ENCODE data around the gene MAPK7.
A peak's percentile ranks its signal among the peaks of the same experiment; 100 is the strongest.

MAPK7 gene

GRCh38 chr17:19401321-19402010 is 23.2 kb downstream of the MAPK7 start:
- DNase-seq (ENCODE audit: low spot score) = no peak

GRCh38 chr17:19402171-19402570 is 23.9 kb downstream of the MAPK7 start:
- no peak for DNase-seq (ENCODE audit: low spot score)

- DNase-seq (ENCODE audit: low spot score) = no peak
These were observed 24.7 kb downstream of the MAPK7 start for GRCh38 chr17:19403021-19403420.

- DNase-seq (ENCODE audit: low spot score) = no peak
These were observed 26.0 kb downstream of the MAPK7 start for GRCh38 chr17:19404264-19404663.

GRCh38 chr17:19405114-19405513 is 26.8 kb downstream of the MAPK7 start:
- no peak for DNase-seq (ENCODE audit: low spot score)

GRCh38 chr17:19407601-19408345 is 29.5 kb downstream of the MAPK7 start:
- DNase-seq (ENCODE audit: low spot score) = no peak

GRCh38 chr17:19408346-19408710 is 30.0 kb downstream of the MAPK7 start:
- DNase-seq (ENCODE audit: low spot score) = no peak

- DNase-seq (ENCODE audit: low spot score) = no peak
These were observed 30.8 kb downstream of the MAPK7 start for GRCh38 chr17:19409066-19409465.

GRCh38 chr17:19409509-19409908 is 31.2 kb downstream of the MAPK7 start:
- peak; percentile 26 for DNase-seq (ENCODE audit: low spot score)

GRCh38 chr17:19410091-19410490 is 31.8 kb downstream of the MAPK7 start:
- DNase-seq (ENCODE audit: low spot score) = no peak

- peak; percentile 38 for DNase-seq (ENCODE audit: low spot score)
These were observed 32.8 kb downstream of the MAPK7 start, which contains the start of gene RNF112 for GRCh38 chr17:19410875-19411620. Gene RNF112, plus strand, starts transcription at chr17:19411232. Its CDS starts 177 bp downstream, at chr17:19411409.

- no peak for DNase-seq (ENCODE audit: low spot score)
These were observed 33.3 kb downstream of the MAPK7 start for GRCh38 chr17:19411631-19412030.

GRCh38 chr17:19412510-19412909 is 34.2 kb downstream of the MAPK7 start:
- DNase-seq (ENCODE audit: low spot score) = no peak

GRCh38 chr17:19412984-19413383 is 34.7 kb downstream of the MAPK7 start:
- DNase-seq (ENCODE audit: low spot score) = no peak

- DNase-seq (ENCODE audit: low spot score) = no peak
These were observed 35.5 kb downstream of the MAPK7 start for GRCh38 chr17:19413761-19414160.

- DNase-seq (ENCODE audit: low spot score) = no peak
These were observed 36.3 kb downstream of the MAPK7 start for GRCh38 chr17:19414396-19415280.

GRCh38 chr17:19415311-19415710 is 37.0 kb downstream of the MAPK7 start:
- DNase-seq (ENCODE audit: low spot score) = no peak

- DNase-seq (ENCODE audit: low spot score) = no peak
These were observed 37.8 kb downstream of the MAPK7 start for GRCh38 chr17:19415806-19416775.

- no peak for DNase-seq (ENCODE audit: low spot score)
These were observed 39.3 kb downstream of the MAPK7 start for GRCh38 chr17:19417611-19418010.

- peak; percentile 6 for DNase-seq (ENCODE audit: low spot score)
These were observed 40.1 kb downstream of the MAPK7 start for GRCh38 chr17:19418251-19418992.
